NCI-H460 (cell line): ENCODE data around the gene AFAP1. TPM values are rescaled to one million over a fixed set of nuclear protein-coding genes. Genes with fewer than 3 reads are reported as not detected.
A peak's percentile ranks its signal among the peaks of the same experiment; 100 is the strongest.

Experiments
- DNase-seq: peaks from one replicate; pipeline ENCODE4 v3.0.0-alpha.2; 2016; ENCODE audit warnings: low read depth; ENCODE audit errors: extremely low read depth
- polyA plus RNA-seq: library from polyadenylated mRNA; depleted of rRNA; stranded (reverse); fragments of >200 nt; gene quantifications from 2 replicates; pipeline ENCODE4 v1.2.3, GENCODE V29; 2014; cell fraction: nucleus; rRNA removed
- total RNA-seq: library from RNA; depleted of rRNA; stranded (reverse); fragments of >200 nt; shearing (Covaris generic); gene quantifications from 2 replicates; pipeline ENCODE4 v1.2.3, GENCODE V29; 2014; rRNA removed

The AFAP1 gene, protein sequence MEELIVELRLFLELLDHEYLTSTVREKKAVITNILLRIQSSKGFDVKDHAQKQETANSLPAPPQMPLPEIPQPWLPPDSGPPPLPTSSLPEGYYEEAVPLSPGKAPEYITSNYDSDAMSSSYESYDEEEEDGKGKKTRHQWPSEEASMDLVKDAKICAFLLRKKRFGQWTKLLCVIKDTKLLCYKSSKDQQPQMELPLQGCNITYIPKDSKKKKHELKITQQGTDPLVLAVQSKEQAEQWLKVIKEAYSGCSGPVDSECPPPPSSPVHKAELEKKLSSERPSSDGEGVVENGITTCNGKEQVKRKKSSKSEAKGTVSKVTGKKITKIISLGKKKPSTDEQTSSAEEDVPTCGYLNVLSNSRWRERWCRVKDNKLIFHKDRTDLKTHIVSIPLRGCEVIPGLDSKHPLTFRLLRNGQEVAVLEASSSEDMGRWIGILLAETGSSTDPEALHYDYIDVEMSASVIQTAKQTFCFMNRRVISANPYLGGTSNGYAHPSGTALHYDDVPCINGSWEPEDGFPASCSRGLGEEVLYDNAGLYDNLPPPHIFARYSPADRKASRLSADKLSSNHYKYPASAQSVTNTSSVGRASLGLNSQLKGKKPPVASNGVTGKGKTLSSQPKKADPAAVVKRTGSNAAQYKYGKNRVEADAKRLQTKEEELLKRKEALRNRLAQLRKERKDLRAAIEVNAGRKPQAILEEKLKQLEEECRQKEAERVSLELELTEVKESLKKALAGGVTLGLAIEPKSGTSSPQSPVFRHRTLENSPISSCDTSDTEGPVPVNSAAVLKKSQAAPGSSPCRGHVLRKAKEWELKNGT
- 29.8 and 31.2 TPM in 2 replicates for total RNA-seq
- polyA plus RNA-seq, result 24.7 and 31.6 TPM in 2 replicates

DNA sequence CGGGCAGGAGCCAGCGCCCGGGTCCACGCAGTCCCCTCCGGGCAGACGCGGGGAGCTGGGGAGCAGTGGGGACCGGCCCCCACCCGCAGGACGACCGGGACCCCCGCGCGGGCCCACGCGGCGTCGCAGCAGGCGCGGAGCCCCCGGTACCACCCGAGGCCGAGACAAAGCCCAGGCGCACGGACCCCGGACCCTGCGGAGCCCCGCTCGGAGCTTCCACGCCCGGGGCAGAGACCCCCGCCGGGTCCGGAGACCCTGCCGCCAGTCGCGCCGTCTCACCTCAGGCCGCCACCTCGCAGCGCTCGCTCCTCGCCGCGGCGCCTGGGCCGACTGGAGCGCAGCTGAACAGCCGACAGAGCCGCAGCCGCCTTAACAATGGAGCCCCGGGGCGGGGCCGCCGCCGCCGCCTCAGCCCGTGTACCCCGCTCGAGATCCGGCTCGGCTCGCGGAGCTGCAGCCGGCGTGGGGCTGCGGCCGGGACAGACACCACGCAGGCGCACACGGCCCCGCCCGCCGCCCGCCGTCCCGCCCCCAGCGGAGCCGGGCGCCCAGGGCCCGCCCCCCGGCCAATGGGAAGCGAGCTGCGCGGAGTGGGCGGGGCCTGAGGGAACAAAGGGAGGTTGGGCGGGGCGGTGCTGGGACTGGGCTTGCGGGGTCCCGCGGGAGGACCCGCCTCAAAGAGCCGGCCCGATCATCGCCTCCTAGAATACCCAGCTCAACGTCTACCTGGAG, at the start of gene AFAP1:
TSS of gene AFAP1 (minus strand) at position 485 of the 732 bp plus-strand sequence. CDS start 67,783 bp downstream, outside the sequence.
- DNase-seq, result peak; percentile 67

DNA sequence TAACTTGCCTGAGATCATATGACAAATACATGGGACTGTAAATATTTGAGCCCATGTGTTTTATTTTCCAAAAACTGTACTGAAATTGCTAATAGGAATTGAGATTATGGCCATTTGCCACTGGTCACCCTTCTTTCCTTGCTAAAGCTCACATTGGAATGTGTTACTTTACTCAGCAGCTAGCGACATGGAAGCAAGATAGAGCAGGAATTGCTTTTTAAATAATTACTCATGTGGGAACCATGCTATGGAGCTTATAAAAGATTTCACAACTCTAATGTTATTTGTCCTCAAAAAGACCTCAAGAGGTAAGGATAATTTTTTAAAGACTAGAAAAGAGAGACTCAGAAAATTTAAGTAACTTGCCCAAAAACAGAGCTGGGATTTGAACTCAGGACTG, 48.8 kb upstream of the AFAP1 start:
- DNase-seq, result no peak

DNA sequence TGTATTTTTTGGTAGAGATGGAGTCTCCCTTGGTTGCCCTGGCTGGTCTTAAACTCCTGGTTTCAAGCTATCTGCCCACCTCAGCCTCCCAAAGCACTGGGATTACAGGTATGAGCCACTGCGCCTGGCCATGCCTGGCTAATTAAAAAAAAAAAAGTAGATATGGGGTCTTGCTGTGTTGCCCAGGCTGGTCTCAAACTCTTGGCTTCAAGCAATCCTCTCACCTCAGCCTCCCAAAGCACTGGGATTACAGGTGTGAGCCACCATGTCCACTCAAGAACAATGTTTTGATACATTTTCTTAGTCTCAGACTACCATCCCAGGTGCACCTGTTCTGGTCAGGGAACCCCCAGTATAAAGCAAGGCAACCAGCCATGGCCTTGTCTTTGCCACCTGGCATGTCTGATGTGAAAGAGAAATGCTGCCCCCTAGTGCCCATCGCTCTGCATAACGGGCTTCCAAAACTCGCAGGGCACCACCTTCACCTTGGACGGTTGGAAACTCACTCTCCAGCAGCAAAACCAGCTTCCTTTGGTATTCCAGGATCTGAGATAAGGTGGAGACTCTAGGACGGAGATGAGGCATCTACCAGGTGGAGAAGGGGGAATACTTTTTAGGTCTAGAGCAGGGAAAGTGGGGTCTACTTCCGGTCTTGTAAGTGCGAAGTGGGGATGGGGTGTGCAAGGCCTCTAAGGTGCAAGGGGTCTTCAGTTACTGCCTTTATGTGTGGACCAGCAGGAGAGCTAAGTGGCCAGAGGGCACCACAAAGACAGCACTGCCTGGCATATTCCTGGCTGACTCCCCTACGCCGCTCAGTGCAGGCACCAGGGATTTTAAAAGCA, 47.7 kb upstream of the AFAP1 start:
- no peak for DNase-seq

DNA sequence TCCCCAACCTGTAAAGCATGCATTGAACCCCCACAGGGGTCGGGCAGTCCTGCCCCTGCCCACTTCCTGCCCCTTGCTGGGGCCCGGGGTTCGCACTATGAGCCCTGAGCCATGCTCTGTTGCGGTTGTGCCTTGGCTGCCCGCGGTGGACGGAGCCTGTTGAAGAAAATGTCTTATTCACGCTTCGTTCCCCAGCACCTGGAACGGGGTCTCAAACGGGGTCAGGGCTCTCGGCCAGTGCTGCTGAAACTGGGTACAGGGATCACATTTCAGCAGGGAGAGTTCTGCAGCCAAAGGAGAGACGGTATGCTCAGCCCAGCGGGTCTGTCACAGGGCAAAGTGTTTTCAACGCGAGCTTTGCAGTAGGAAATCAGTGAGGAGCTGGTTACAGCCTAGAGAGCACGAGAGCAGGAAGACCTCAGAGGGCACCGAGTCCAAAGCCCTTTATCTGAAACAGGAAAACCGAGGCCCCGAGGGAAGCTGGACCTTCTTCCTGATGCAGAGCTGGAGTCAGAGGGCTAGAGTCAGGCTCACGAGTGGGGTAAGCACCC, 46.3 kb upstream of the AFAP1 start:
- no peak for DNase-seq

DNA sequence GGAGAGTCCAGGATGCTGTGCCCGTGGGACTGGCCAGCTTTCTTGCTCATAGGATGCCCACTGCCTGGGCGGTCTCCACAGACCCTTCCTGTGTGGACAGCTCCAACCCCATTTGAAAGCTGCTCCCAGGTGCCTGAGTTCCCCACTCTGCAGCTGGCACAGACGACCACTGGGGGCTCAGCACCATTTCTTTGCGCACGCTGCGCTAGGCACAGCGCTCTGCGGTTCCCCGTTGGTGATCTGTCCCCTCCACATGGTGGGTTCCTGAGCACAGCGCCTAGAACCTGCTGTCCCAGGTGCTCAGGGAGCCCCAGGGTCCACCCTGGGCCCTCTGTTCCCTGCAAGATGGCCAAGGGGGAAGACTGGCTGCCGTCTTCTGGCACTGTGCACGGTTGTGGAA, 45.4 kb upstream of the AFAP1 start:
- DNase-seq, result no peak

DNA sequence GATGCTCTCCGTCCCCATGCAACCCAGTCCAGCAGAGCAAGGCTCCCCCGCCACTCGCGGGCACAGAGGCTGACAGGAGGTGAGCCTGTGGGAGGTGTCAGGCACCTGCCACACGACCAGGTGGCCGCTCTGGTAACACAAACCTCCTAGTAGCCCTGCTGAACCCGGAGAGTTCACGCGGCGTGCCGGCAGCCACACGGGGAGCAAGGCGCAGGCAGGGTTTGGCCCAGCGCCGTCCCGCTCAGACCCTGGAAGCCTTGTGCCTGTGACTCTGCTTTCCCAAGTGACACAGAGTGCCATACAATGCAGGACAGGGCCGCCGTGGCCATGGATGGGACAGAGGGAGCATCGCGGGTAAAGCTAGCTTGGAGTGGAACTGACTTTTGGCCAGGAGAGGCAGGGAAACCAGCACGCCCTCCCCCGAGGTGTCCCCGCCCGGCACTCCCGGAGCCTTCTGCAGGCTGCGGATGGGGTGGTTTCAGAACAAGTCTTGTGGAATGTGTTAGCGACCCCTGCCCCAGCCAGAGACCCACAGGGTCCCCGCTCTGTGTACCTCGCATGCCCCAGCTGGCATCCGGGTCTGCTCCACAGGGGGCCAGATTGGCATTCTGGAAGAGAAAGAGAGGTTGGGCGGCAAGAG, 44.7 kb upstream of the AFAP1 start:
- no peak for DNase-seq

DNA sequence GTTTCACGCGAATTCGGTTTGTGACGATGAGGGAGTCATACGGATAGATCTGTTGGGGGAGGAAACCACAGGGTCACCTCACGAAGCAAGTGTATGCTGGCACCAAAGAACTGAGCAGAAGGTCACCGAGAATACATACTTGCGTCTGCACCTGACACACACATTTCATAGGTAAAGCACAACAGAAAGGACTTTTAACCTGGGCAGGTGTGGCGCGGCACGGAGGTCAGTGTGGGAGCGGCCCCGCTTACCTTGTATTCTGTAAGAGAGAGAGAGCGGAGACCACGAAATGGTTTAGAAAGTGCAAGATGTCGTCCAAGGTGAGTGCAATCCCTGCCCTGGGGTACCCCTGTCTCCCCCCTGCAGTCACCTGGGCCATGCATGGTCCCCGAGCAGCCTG, 43.6 kb upstream of the AFAP1 start:
- no peak for DNase-seq

DNA sequence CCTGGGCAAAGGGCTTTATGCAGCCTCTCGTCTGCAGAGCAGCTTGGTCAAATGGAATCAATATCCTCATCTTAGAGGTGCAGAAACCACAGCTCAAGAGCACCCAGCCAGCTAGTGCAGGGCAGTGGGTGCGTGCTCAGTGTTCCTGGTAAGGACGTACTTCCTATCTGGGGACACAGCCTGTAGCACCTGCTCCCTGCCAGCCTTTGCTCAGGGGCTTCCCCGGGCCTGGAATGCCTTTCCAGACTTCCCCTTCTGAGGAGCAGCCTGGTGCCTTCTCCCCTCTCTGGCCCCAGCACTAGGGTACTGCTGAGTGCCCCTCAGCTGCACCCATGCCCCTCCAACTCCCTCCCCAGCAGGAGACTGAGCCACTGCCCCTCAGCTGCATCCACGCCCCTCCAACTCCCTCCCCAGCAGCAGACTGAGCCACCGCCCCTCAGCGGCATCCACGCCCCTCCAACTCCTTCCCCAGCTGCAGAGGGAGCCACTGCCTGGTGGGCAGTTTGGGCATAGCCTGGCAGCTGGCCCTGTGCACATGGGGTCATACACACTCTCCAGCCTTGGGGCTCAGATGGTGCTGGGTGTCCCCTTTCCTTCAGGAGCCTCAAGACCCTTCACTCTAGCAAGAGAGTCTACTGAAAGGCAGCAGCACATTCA, 42.2 kb upstream of the AFAP1 start:
- DNase-seq, result no peak

DNA sequence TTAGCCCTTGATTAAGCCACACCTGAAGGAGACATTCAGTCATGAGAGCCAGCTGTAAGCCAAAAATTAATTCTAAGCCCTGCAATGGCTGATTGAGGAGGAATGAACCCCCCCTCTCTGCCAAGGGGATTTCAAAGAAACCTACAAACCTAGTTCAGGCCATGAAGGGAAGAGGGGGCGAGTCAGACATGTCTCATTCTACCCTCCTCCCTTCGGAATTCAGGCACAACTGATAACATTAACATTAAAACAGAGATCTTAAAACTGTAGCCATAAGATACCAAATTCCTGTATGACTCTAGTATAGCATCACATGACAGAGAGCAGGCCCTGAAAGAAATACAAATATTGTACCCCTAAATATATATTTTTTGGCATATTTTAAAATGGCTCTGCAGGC, 40.4 kb upstream of the AFAP1 start:
- DNase-seq, result no peak

DNA sequence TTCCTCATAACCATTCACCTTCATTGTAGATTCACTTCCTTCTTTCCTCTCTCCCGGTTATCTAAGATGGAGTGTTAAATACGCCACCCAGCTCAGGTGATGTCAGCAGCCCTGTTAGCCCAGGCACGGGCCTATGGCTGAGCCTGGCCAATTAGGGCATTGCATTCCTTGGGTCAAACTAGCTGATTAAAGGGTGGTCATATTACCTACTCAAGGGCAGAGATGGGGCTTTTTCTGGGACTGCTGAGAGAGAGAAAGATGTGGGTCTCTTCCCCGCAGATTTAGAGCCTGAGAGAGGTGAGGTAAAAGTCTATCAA, 39.9 kb upstream of the AFAP1 start:
- no peak for DNase-seq

DNA sequence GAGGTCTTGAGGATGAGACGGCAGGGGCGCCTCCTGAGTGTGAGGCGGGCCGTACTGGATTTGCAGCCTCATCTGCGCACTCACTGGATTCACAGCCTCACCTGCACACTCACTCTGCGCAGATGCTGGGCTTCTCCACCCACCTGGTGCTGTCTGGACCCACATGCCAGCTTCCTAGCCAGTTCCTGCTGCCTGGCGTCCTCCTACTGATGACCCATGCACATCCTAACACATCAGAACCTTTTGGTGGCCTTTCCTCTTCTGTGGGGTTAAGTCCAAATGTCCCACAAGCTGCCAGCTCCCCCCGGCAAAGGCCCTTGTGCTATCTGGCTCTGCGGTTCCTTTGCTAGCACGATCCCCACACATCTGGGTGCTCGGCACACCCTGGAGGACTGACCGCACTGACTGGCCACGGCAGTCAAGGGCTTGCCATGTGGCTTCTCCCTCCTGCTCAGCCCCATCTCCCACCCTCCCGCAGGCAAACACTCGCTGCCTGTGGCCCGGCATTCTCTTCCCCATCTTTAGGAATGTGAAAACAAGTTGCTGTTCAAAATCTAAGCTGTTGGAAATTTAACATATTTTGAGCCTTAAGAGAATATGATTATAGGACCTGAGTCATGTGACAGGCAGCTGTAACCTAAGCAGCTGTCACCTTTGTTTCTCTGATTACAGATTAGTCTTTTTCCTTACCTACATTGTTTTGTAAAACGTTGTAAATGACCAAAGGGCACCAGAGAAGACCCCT, 39.4 kb upstream of the AFAP1 start:
- DNase-seq, result no peak

DNA sequence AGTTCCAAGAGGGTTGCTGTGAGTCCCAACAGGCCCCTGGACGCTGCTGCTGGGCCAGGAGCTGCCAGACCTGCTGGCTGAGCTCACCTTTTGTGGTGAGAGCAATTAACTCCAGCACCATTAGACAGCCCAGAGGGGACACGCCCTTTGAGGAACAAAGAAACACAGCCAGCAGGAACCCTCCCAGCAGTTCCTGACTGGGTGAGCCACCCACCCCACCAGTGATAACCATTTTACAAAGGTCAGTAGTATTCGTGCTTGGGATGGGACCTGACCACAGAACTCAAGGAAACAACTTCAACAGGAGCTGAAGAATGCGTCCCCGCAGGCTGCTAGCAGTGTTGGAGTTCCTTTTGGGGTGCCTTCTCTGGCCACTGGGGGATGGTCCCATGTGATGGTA, 38.8 kb upstream of the AFAP1 start:
- no peak for DNase-seq

DNA sequence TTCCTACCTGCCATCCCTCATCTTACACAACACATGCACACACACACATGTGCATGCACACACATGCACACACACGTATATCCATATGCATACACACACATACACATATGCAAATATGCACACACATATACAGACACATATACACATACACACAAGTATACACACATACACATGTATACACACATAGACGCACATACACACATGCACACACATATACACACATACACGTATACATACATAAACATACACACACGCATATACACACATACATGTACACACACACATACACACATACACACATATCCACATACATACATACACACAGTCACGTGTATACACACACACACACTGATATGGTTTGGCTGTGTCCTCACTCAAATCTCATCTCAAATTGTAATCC, 37.0 kb upstream of the AFAP1 start:
- DNase-seq, result no peak

DNA sequence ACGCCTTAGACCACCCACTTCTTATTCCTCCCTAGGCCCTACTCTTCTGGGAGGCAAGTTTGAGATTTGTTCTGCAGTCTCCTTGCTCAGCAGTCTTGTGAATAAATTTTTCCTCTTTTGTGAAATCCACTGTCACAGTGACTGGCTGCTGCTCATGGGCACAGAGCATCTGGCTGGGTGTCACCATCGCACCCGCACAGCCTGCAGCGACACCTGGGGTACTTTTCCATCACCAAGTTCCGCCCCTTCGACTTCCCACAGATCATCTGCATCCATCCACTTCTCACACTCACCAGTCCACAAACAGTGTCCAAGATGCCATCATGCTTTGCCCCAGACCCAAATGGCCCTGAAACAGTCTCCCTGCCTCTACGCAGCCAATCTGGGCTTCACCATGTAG, 36.4 kb upstream of the AFAP1 start:
- no peak for DNase-seq

DNA sequence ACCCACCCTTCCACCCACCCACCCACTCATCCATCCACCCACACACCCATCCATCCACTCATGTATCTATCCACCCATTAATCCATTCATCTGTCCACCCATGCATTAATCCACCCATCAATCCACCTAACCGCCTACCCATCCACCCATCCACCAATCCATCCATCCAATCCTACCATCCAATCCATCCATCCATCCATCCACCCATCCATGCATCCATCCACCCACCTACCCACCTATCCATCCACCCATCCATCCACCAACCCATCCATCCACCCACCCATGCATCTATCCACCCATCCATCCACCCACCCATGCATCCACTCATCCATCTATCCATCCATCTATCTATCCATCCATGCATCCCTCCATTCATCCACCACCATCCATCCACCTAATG, 34.8 kb upstream of the AFAP1 start:
- no peak for DNase-seq

DNA sequence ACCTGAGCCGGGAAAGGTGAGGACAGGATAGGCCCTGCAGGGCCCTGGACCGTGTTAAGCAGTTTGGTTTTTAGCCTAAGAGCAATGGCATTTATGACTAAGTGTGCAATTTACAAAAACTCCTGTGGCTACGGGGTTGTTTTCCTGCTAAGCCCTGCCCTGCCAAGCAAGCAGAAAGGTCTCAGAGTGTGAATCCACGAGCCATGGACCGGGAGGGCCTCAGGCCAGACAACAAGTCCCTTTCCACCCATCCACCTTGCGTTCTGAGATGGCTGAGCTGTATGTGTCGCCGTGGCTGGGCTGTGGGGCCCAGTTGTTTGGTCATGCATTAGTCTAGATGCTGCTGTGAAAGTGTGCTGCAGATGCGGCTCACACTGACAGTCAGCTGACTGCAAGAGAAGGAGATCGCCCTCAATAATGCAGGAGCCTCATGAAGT, 33.9 kb upstream of the AFAP1 start:
- DNase-seq, result no peak

DNA sequence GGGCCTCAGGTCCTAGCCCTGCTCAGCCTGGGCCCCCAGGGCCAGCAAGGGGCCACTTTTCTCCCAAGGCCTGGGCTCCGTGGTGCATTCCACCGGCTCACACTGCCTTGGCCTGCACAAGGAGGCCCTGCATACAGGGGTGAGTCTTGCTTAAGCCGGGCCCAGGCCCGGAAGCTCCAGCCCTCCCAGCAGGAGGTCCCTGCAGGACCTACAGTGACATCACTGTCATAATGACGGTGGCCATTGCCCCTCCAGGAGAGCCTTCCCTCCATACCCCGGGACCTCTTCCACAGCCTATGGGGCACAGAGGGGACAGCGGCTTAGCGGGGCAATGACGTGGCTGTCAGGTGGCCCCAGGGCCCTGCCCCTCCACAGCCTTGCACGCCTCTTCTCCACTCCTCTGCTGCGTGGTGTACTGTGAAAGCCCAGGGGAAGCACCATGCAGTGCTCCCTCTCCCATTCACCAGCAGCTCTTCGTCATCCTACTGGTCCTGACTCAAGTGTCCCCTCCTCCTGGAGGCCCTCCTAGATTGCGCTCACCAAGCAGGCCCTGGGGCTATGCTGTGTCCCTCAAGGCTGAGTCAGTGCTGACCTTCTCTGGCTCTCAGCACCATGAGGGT, 32.3 kb upstream of the AFAP1 start:
- DNase-seq, result peak; percentile 61

DNA sequence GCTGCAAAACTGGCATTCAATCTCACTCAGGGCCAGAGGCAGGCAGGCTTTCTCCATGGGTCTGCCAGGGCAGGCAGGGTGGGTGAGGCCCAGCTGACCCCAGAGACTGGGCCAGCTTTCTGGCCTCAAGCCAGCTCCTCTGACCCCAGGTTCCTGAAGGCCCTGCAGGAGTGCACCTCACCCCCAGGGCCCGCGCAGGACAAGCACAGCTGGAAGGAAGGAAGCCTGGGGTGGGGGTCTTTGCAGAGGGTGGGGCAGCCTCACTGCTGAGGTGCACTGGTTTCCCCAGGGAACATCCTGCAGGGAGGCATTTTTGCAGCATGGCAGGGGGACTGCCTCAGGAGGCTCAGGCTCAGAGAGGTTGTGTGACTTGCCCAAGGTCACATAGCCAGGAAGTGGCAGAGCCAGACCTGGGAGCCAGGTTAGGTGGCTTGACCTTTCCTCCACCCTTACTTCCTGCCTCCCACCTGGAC, 31.5 kb upstream of the AFAP1 start:
- no peak for DNase-seq
